ENCODE measurements around the gene AATF. TPM values are rescaled to one million over a fixed set of nuclear protein-coding genes. Genes with fewer than 3 reads are reported as not detected.

AATF gene
- total RNA-seq, 1 experiment from 2014 or later = 186 TPM

DNA sequence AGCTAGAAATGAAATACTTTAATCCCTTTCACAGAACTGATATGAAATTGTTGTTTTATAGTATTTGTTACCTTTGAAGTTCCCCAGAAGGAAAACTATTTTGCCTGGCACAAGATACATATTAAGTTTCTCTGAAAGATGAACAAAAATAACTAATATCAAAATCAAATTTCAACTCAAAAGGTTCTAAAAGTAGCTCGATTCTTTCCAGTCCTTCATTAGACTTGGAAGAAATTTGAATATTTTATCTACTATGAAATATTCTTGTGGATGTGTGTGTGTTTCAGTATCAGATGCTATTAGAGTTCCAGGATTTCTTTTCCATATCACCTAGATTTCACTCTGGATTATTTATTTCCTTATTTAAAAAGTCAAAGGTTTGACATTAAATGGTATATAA, 3.6 kb upstream of the AATF start:
- CTCF ChIA-PET = interaction anchor here (0.6 kb wide), 1 partner anchor 342 kb away, joined by 7 read pairs; no protein-coding TSS in a partner anchor
- peaks cover 21% of the 10 kb centered on the region for H3K4me1 Mint-ChIP-seq (ENCODE audit: low read depth, unreplicated experiment)

DNA sequence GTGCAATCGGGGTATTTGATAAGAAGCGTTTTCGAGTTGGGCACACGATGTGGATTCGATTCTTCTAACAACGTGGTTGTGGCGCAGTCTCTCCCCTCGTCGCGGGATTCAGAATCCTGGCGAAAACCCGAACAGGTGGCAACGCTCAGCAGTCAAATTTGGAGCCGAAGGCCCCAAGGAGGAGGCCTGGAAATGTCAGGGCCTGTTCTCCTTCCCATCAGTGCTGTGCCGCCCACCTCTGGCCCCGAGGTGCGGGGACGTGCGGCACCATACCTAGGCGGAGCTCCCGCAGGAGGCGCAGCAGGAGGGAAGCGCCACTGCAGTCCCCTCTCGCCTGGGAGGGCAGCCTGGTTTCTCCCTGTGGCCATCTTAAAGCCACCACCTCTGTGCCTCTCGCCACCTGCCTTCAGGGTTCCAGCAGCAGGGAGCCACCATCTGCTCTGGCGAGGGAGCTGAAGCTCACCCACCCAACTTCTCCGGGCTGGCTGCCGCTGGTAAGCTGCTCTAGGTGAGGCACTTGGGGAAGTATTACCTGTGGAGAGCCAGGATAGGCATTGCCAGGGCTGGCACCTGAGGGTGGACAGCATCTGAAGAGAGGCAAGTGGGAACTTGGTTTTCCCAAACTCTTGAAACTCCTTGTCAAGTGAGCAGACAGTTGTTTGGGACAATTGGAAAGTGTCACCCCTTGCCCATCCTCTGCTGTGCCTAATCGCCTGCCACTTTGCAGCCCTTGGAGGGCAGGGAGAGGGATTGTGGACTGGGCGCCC, 2.6 kb upstream of the AATF start:
- no peak for DNase-seq
- CTCF ChIA-PET = no interaction called here
- Mint-ChIP-seq H3K9me3 (ENCODE audit: low read depth, unreplicated experiment) (no peaks in the 10 kb centered on the region), H3K4me3 (ENCODE audit: low read depth, unreplicated experiment) (no peak overlapping the region), H3K36me3 (ENCODE audit: insufficient read depth, unreplicated experiment) (peaks cover 31% of the 10 kb centered on the region), H3K4me1 (ENCODE audit: low read depth, unreplicated experiment) (peaks cover 30% of the 10 kb centered on the region), H3K27me3 (ENCODE audit: unreplicated experiment) (peaks cover 53% of the 10 kb centered on the region), H3K27ac (ENCODE audit: unreplicated experiment) (no peak overlapping the region)
- TF ChIP-seq, protein P1, sequence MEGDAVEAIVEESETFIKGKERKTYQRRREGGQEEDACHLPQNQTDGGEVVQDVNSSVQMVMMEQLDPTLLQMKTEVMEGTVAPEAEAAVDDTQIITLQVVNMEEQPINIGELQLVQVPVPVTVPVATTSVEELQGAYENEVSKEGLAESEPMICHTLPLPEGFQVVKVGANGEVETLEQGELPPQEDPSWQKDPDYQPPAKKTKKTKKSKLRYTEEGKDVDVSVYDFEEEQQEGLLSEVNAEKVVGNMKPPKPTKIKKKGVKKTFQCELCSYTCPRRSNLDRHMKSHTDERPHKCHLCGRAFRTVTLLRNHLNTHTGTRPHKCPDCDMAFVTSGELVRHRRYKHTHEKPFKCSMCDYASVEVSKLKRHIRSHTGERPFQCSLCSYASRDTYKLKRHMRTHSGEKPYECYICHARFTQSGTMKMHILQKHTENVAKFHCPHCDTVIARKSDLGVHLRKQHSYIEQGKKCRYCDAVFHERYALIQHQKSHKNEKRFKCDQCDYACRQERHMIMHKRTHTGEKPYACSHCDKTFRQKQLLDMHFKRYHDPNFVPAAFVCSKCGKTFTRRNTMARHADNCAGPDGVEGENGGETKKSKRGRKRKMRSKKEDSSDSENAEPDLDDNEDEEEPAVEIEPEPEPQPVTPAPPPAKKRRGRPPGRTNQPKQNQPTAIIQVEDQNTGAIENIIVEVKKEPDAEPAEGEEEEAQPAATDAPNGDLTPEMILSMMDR (IDR thresholded peaks at IDR 0.05; ENCODE audit: unreplicated experiment) = no peak
- intact Hi-C loops (cut with micrococcal nuclease; ENCODE audit: unreplicated experiment) = no loop called here
- no TSS peak for BruUV-seq (replicated peaks)

More for the DNA sequence above, 3.6 kb upstream of the AATF start:
- H3K9me3 Mint-ChIP-seq (ENCODE audit: low read depth, unreplicated experiment) = no peaks in the 10 kb centered on the region
- intact Hi-C loops (cut with micrococcal nuclease; ENCODE audit: unreplicated experiment) = no loop called here
- H3K36me3 Mint-ChIP-seq (ENCODE audit: insufficient read depth, unreplicated experiment) = peaks cover 22% of the 10 kb centered on the region
- DNase-seq = no peak
- no TSS peak for BruUV-seq (replicated peaks)
- no peak overlapping the region for H3K27ac Mint-ChIP-seq (ENCODE audit: unreplicated experiment)
- peaks cover 63% of the 10 kb centered on the region for H3K27me3 Mint-ChIP-seq (ENCODE audit: unreplicated experiment)
- H3K4me3 Mint-ChIP-seq (ENCODE audit: low read depth, unreplicated experiment) = no peak overlapping the region
- TF ChIP-seq, protein P1 (IDR thresholded peaks at IDR 0.05; ENCODE audit: unreplicated experiment) = no peak

DNA sequence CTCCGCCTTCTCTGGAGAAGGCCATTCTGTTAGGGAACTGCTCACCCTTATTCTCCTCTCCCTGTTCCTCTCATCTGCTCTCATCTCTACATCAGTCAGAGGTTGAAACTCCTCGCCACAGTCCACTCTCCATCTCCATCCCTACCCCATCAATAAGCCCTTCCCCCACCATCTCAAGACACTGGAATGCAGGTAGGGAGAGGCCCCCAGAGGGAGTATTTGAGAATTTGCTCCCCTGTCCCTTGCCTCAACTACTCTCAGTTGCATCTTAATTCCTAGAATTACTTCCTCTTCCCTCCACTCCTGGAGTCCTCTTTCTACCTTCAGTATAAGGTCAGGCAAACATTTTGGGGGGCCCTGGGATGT, 2.0 kb upstream of the AATF start:
- Mint-ChIP-seq H3K4me1 (ENCODE audit: low read depth, unreplicated experiment) (peaks cover 30% of the 10 kb centered on the region), H3K27me3 (ENCODE audit: unreplicated experiment) (peaks cover 47% of the 10 kb centered on the region), H3K9me3 (ENCODE audit: low read depth, unreplicated experiment) (no peaks in the 10 kb centered on the region), H3K36me3 (ENCODE audit: insufficient read depth, unreplicated experiment) (peaks cover 31% of the 10 kb centered on the region), H3K27ac (ENCODE audit: unreplicated experiment) (no peak overlapping the region), H3K4me3 (ENCODE audit: low read depth, unreplicated experiment) (no peak overlapping the region)
- TF ChIP-seq, protein P1 (IDR thresholded peaks at IDR 0.05; ENCODE audit: unreplicated experiment) = no peak
- CTCF ChIA-PET = no interaction called here
- intact Hi-C loops (cut with micrococcal nuclease; ENCODE audit: unreplicated experiment) = no loop called here
- no peak for DNase-seq
- no TSS peak for BruUV-seq (replicated peaks)

DNA sequence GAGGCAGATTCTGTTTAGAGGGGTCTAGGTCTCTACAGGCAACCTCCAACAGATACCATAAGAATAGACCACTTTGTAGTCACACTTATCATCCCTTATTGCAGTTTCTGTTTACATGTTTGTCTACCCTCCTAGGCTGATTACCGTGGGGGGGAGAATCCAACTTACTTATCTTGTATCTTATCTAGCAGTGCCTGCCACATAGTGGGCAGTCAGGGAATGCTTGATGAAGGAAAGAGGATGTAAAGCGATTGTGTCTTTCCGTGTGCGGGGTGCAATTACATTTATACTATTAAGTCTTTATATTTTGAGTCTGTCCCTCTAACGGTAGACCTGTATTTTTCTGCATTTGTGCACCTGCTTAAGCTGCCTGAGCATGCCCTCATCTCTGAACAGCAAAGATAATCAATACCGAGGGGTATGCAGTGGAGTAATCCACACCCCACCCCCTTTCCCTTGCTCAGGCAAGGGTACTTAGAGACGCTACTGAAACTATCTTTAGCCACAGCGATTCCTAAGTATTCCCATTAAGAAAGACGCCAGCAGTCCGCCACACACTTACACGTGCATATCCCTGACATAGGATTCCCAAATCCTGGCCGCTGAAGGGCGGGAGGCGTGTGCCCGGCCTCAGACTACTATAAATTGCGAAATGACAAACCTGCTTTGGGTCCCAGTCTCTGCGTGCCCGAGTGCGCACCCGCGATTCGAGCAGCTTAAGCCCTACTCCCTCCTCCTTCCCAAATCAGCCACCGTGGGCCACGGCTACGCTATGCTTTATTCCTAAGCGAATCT, 635 bp upstream of the AATF start:
- Mint-ChIP-seq H3K27ac (ENCODE audit: unreplicated experiment) (peak overlapping the region; percentile 85), H3K4me1 (ENCODE audit: low read depth, unreplicated experiment) (peaks cover 44% of the 10 kb centered on the region), H3K4me3 (ENCODE audit: low read depth, unreplicated experiment) (peak overlapping the region; percentile 90), H3K9me3 (ENCODE audit: low read depth, unreplicated experiment) (no peaks in the 10 kb centered on the region), H3K27me3 (ENCODE audit: unreplicated experiment) (peaks cover 42% of the 10 kb centered on the region), H3K36me3 (ENCODE audit: insufficient read depth, unreplicated experiment) (peaks cover 43% of the 10 kb centered on the region)
- CTCF ChIA-PET = interaction anchor here (0.7 to 2.1 kb wide), 7 partner anchors 10 to 131 kb away, joined by 4 to 15 read pairs (median 5); no protein-coding TSS in a partner anchor
- TF ChIP-seq, protein P1 (IDR thresholded peaks at IDR 0.05; ENCODE audit: unreplicated experiment) = no peak
- intact Hi-C loops (cut with micrococcal nuclease; ENCODE audit: unreplicated experiment) = loop anchor here (2.0 kb wide), 1 partner anchor 27 kb away; no protein-coding TSS in a partner anchor
- TSS peak; percentile 90 for BruUV-seq (replicated peaks)
- no peak for DNase-seq

All from Calu3 (cell line).